GM19193 (cell line): Measurements from ENCODE around the gene BARHL1.

Source experiments
- POLR2A ChIP-seq: IDR thresholded peaks from 4 replicates; pipeline ENCODE4 v1.6.1; 2011; ENCODE audit not compliant: insufficient read depth, insufficient read length; ENCODE audit errors: extremely low read depth

BARHL1 gene

DNA sequence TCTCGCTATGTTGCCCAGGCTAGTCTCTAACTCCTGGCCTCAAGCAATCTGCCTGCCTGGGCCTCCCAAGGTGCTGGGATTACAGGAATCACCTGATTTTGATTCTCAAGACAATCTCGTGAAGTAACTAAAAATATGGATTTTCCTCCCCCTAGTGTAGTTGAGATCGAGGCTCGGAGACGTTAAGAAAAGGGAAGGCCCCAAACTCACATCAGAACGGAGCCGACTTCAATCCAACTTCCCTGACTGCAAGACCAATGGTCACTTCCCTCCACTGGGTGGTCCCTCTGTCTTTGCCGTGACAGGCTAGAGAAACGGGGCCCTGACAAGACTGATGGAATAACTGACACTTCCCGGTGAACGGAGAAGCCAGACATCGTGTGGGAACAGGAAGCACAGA is 28.3 kb downstream of the BARHL1 start:
- TF ChIP-seq POLR2A = no peak

DNA sequence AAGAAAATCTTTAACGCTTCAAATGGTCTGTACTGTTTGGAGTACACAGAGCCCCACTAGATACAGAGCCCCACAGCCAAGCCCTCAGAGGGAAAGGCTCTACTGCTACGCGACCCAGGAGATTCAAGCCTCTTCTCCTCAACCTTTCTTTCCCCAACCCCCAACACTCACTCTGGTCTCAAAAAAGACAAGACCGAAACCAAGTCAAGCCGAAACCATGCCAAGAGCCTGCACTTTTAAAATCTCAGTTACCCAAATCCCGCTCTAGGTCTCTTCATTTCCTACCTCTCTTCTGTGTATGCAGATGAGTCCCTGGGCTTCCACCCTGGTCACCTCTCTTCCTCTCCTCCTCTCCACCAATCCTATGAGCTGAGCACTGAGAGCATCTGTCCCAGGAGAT is 31.9 kb downstream of the BARHL1 start:
- TF ChIP-seq POLR2A = no peak

DNA sequence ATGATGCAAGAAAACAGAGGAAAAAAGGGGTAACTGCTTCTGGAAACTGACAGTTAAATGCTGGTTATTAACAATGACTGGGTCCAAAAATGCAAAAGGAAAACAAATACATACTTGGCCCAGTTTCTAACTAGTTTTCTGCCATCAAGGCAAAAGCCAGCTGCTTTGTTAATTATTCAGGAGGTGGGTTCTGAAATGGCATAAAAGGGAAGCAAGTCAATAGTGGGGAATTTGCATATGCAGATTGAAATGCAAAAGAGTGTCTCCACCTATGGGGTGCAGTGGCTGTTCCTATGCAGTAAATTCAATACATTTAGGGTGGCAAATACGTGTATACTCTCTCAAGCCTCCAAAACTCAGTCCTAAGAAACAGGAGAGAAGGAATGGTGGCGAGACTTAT is 33.4 kb downstream of the BARHL1 start:
- TF ChIP-seq POLR2A = no peak

DNA sequence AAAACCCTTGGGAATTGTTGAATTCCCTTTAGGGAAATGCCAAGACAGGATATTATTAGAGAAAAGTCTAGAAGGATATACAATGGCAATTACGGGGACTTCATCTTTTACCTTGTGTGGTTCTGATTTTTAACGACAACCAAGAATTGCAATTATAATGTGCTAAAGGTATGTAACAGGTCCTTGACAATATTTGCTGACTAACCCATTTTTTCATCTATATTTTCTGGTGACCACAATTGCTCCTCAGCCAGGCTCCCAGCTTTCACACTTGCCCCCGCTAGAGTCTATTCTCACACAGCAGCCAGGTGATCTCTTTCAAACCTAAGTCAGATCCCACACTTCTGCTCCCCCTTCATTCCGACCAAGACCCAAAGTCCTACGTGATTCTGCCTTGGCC is 34.3 kb downstream of the BARHL1 start:
- no peak for TF ChIP-seq POLR2A

DNA sequence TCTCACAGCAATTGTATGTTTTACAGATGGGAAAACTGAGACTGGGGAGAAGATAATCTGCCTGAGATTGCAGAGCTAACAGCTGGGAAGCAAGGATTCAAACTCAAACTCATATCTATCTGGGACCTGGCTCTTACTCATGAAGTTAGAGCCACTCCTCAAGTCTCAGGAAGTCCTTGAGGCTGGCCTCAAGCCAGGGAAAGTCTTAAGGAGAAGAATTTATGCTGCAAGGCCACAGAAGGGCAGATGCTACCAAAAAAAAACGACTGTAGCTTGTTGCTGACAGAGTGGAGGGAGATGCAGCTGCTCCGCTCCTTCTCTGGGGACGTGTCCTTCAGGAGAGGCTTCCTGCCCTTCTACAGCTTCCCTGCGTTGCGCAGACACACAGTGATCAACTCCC is 39.8 kb downstream of the BARHL1 start:
- TF ChIP-seq POLR2A = no peak

DNA sequence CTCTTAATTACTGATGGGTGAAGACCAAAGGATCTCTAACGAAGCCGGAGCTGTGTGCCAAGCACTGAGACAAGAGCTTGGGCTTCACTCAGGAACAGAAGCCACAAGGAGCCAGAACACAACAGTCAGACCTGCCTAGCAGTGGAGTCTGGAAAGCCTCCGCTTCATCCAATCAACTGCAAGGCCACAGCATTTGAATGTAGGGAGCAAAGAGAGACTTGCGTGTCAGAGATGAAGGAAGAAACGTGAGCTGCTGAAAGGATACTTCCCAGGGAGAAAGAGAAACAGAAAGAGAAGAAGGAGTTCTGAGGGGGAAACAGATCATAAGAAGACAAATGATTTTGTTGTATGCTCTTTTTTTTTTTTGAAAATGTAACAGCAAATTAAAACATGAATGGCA is 43.9 kb downstream of the BARHL1 start:
- no peak for TF ChIP-seq POLR2A

DNA sequence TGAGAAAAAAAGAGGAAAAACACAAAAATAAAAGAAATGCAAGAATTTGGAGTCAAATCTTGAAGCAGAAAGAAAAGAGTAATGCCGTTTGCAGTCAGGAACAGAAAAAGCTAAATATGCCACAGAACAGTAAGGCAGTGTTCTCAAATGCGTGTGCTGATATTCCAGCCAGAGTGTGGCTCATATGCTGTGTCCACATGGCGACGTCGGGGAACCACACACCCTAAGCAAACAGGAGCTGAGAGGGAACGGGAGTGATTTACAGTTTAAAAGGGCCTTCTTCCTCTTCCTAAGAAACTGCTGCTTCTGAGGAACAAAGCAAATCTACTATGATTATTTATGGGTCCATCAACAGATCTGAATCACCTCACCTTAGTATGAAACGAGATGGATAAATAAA is 44.7 kb downstream of the BARHL1 start:
- TF ChIP-seq POLR2A = no peak

DNA sequence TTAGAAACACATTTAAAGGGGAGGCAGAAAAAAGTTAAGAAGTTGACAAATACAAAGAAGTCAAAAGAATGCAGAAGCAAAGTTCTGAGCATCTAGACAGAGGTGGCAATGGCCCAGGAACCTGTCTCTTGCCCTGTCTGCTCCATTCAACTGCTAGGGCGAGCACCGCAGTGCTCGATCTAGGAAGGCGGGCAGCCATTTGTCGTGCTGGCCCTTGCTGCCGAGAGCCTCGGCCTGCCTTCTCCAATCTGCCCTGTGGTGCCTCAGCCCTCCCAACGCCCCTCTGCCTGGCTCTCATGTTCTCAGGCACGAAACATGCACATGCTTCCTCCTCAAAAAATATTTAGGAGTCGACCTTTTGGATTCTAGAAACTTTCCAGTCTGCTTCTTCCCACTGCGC is 45.2 kb downstream of the BARHL1 start:
- no peak for TF ChIP-seq POLR2A

DNA sequence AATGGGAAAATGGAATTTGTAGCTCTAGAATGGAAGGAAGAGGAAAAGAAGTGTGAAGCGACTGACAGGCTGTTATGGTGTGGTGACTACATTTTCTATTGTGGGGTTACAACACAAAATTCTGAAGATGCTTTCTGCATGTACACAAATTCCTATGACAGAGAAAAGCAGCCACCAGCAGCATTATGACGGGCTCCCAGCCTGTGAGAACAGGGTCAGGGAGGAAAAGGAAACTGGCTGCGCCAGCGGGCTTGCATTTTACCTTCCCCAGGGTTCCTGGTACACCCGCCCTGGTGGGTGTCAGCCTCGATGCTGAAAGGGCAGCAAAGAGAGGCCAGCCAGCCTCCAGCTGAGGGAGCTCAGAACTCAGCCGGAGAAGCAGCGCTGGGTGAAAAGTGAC is 46.3 kb downstream of the BARHL1 start:
- no peak for TF ChIP-seq POLR2A

DNA sequence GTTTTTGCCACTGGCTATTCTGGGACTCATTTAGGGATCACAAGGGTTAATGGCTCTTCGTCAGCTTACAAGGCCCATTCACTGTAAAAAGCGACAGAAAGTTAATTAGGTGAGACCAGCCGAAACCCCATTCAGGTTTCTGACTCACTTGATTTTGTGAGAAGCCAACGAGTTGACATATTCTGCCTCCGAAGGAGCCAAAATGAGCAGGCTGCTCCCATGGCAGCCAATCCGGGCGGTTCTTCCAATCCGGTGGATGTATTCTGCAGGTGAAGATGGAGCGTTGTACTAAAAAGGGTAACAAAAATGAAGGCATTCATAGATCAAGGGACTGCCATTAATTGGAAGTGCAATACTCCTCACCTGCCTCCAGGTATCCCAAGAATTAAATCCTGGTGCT is 47.7 kb downstream of the BARHL1 start:
- no peak for TF ChIP-seq POLR2A

DNA sequence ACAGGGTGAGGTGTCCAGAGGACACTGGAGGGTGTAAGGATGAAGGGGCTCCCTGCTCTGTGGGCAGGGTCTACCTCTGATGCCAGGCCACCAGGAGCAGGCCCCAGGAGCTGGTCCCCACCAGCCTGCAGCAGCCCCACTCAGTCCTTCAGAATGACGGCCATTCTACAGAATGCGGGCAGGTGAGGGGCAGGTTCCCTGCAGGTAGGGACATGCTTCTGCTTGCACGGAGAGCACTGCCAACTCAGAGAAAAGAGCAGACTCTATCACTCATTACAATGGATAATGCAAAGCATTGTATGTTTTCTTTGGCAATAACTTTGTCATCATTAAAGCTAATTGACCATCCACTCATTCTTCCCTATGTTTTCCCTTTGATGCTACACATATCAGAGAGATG is 48.4 kb downstream of the BARHL1 start:
- TF ChIP-seq POLR2A = no peak

DNA sequence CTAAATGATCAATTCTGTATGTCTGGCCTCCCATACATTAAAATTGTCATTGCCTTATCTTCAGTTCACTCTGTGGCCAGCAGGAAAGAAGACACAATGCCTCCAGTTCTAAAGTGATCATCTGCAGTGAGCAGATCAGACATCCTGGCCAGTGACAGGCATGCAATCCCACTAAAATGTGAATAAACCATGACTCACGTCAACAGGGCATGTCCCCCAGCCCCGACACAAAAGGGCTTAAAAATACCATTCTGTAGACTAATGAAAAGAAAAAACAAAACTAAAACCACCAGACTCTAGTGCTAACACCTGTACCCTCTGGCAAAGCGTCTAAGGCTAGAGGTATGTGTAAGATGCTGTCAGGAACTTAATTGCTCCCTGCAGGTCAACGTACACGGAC is 48.9 kb downstream of the BARHL1 start:
- TF ChIP-seq POLR2A = no peak

DNA sequence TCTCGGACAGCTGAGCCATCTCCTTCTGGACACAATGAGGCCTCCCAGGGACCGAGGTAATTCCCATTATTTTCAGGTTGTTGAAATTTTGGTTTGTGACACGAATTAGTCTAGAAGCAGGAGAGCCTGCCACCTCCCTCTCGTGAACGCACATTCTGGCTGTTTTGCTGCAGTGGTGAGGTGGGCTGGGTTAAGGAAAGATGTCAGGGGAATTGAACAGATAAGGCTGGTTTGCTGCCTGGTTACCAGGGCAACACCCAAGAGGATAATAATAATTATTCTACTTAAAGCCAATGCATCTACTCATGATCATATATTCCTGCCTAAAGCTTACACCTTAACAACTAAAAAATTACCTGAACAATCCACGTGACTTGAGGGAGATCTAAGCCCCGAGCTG is 49.3 kb downstream of the BARHL1 start:
- TF ChIP-seq POLR2A = no peak

DNA sequence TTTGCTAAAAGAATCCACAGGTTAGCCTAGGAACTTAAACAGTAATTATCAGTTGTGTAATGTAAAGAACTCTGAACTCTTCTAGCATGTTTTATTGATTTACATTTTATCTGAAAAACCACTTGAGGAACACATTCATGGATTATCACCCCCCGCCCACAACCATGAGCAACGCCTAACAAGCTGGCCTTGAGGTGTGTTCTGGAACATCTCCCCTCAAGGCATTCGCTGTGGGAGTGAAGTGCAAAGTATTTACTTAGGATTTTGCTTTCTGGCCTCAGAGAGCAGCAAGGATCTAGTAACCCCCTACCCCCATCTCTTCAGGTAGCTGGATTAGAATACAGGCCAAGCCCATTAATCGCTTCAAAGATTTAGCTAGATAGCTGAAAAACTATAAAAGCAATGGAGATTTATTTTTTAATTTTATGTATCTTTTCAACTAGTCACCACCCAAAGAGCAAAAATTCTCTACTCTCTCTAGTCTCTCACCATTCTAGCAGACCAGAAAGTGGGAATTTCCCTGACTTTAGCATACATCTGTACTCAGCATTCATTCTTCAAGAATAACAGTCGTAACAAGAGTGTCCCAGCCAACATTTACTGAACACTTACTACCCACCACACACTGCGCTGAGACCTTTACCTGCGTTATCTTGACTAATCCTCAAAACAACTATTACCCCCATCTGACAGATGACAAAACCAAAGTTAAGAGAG is 50.2 kb downstream of the BARHL1 start:
- no peak for TF ChIP-seq POLR2A

DNA sequence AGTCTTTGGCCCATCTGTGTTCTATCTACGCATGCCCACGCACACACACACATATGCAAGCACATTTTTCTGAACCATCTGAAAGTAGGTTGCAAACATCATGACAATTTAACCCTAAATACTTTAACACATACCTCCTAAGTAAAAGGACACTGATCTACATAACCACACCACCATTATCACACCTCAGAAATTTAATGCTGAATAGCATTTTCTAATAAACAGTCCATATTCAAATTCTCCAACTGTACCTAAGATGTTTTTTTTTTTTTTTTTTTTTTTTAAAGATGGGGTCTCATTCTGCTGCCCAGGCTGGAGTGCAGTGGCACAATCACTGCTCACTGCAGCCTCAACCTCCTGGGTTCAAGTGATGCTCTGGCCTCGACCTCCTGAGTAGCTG is 51.9 kb downstream of the BARHL1 start:
- no peak for TF ChIP-seq POLR2A

DNA sequence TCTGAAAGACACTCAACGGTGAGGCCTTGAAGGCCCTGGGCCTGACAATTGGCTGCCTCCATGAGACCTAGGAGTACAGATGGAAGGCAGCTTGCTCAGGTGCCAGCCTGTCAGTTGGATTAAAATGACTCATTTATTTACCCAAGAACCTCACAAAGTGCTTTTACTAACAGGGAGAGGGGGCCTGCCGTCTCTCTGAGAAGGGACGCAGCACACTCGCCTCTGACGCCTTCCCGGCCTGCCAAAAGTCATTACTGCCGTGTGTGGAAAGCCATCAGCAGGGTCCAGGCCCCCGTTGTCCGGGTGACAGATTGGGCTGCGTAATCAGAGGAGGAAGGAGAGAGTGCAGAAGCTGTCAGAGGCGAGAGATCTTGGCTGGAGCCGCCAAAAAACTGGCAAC is 54.9 kb downstream of the BARHL1 start:
- no peak for TF ChIP-seq POLR2A

DNA sequence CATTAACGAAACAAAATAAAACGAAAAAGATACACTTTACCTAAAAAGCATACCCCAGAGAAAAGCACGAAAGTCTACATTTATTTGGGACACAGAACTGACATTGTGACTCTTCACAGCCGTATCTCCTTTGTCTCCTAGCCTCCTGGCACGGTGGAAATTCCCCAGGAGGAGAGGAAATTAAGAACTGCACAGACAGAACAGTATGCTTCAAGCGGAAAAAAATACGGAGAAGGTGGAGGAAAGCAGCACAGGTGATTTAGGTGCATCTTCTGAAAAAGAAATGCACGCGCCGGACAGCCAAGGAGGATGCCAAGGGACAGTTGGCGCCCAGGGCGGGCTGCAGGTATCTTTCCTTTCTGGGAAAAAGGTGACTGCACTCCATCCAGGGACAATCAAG is 55.4 kb downstream of the BARHL1 start:
- TF ChIP-seq POLR2A = no peak
